HG03280 (cell line): ENCODE results near the gene LRRN2.
"Not testable (repeated sequence)": the region's sequence is repeated elsewhere in the genome, so short reads cannot be mapped to it uniquely, and the experiment has no call there.

Source experiments
- ATAC-seq: cut with Tn5 transposase; IDR thresholded peaks from one replicate; pipeline ENCODE4 v1.9.1; 2021; ENCODE audit warnings: mild to moderate bottlenecking, moderate library complexity; ENCODE audit not compliant: unreplicated experiment

The LRRN2 gene

GRCh38 chr1:204685236-204686006, at the start of gene LRRN2:
LRRN2 (minus strand) TSS chr1:204685738; CDS start chr1:204619992, 65,746 bp downstream.
- ATAC-seq: no peak

DNA sequence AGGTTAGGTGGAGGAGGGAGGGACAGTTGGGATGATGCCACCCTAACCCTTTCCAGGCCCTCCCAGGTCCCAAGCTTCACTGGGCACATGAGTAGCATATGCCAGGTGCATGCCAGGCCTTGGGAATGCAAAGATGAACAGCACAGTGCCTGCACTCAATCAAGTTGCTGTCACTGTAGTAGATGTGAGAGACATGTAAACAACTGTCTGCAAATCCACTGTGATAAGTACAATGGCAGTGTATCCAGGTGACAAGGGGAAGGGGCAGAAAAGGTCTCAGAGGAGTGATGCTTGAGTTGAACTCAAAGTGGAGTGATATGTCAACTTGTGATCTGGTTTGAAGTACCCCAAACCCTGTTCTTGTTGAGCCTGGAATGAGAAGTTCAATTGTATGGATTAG, 49.5 kb upstream of the LRRN2 start:
- no peak for ATAC-seq

- no peak for ATAC-seq
Measured at GRCh38 chr1:204733869-204734596, 48.5 kb upstream of the LRRN2 start.

DNA sequence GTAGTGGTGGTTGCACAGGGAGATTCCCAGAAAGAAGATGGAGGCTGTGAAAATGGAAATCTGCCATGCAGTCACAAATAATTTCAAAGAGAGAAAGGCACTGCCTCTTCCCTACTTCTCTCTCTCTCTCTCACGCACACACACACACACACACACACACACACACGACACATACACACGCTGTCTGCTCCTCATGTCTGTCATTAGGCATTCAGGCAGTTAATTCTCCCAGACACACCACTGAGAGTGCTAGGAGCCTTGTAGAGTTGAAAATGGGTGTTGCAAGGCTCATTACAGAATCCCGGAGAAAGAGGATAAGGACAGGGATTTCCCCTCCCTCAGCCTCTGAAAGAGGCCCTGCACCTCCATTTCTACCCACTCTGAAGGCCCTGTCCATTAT, 47.8 kb upstream of the LRRN2 start:
- ATAC-seq: no peak

DNA sequence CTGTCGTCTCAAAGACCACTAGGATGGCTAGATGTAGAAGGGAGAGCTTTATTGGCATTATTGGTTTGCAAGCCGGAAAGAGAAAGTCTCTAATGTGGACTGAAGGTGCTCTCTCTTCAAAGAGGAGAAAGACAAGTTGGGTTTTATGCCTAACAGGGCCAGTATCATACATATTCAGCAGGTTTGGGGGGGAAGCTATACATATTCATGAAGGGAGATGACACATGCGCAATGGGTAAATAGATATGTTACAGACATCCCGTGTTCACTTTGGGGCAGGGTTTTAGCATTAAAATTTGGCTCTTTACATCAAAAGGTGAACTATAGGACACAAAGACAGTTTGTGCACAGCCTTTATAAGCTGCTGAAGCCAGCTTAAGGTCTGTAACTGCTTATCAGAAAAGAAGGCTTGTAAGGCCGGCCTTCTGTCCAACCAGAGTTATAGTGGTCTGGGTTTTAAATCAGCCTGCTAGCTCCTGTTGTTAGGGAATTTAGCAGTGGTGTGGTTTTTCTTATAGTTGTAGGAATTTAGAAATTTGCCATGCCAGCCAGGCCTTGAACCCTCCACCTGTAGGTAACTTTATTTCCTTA, 46.5 kb upstream of the LRRN2 start:
- ATAC-seq: no peak

DNA sequence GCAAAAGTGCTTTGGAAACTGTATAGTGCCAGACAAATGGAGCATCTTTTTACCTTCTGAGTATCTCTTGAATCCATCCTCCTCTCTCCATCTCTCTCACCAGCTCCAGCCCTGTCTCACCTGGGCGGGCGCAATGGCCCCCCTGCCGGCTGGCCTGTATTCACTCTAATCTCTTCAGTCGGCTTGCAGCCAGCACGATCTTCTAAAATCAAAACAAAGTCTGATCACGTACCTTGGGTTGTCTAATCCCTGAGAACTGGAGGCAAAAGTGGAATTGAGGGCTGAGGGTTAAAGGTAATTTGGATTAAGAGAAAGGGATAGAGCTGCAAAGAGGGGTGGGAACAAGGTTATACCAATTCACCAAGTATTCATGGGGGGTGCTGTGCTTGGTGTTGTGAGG, 46.0 kb upstream of the LRRN2 start:
- no peak for ATAC-seq

DNA sequence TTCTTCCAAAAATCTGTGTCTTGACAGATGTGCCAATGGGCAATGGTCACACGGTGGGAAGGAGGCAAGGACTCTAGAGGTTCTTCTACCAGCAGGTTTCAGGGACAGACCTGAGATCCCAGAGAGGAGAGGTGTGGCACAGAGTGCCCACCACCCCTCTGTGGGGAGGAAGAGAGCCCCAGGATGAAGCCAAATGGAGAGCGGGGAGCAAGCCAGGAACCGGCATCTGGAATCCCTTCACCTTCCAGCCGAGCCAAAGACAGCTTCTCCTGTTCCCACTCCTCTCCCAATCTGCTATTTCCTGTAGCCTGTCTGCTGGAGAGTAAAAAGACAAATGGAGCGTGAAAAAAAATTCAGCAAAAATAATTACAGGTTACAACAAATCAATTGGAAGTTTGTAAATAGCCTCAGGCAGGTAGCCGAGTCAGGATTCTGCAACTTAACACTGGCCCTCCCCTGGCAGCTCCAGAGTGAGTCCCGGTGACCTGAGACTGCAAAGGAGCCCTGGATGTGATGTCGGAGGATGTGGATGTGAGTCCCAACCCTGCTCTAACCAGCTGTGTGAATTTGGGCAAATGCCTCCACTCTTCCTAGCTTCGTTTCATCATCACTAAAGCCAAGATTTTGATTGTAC, 45.4 kb upstream of the LRRN2 start:
- no peak for ATAC-seq

- no peak for ATAC-seq
Measured at GRCh38 chr1:204729516-204729915, 44.0 kb upstream of the LRRN2 start.

- ATAC-seq: no peak
Measured at GRCh38 chr1:204728456-204728855, 42.9 kb upstream of the LRRN2 start.

DNA sequence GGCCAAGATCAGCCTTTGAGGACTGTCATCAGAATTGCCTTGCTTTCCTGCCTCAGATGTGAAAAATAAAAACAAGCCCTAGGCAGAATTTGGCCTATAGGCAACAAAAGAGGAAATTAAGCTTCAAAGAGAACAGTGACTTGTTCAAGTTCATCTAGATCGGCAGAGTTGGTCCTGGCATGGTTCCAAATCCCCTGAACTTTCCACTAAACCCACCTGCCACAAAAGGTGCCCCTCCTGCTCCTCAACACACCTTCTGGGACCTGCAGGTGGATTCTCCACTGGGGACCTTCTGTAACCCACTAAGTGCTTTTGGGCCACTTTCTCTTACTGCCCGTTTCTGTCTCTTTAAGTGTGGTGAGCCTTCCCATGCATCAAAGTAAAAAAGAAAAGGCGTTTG, 42.5 kb upstream of the LRRN2 start:
- no peak for ATAC-seq

- ATAC-seq: not testable (repeated sequence)
Measured at GRCh38 chr1:204727438-204727837, 41.9 kb upstream of the LRRN2 start.

DNA sequence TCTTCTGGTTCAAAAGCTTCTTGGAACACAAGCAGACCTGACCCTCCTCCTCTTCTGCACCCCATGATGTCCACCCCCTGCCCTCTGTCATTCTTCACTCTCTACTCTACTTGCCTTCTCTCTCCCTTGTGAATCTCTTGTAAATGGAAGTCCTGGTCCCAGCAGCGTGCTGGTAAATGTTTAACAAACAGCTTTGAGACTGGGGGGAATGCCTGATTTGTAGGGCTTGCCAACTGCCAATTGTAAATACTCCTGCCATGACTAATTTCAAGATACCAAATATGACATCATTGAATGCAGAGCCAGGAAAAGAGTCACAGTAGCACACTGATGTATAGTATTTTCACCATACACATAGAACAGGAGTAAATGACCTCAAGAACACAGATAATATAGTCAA, 40.9 kb upstream of the LRRN2 start:
- no peak for ATAC-seq

GRCh38 chr1:204725821-204726448, 40.4 kb upstream of the LRRN2 start:
- ATAC-seq: no peak

DNA sequence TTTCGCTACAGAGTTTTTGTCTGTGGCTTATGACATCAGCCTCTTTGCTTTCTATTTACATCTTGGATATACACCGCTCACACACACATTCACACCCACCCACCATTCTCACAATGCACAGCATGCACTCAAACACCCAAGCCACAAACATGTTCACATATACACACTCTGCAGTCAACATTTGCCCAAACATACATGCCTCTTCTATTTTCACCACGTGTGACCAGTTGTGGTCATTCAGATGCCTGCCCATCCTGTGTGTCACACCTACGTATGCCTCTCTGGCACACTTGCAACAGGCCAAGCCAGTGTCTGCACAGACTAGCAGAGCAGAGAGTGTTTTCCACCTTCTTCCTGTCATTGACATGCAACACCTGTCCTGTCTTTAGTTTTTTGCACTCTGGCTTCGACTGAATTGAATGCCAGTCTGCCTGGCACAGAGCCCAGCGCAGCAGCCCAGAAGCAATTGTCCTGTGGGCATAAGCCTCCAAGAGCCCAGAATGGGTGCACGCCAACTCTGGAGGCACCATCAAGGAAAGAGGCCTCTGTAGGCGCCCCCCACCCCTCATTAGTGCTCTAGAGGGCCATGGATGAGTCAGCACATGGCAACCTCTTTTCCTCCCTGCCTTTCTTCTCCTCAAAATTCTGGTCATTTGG, 37.7 kb upstream of the LRRN2 start:
- ATAC-seq: no peak

DNA sequence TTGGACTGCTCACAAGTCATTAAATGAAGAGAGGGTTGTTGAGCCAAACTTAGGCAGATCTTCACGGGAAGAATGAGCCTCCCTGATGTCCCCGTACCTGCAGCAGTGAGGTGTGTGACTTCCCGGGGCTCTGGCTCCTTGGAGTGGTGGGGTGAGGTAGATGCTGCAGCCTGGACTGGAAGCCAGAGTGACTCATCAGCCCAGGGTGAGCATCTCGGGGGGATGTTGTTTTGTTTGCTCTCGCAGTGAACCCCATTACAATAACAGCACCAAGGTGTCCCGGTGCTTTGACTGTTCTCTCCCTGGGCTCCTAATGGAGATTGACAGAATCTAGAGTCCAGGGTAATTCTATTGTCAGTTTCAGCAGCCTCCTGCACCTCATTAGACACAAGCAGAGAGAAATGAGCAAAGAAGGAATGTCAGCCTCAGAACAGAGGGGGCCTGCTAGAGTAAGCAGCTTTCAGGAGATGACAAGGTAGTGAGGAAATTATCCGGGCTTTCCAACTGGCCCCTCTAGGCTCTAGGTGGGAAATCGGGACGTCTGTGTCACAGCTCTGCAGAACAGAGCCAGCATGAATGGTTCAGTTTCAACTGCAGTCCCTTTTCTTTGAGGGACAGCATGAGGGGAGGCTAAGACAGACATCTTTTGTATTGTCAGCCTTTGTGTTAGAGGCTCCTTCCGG, 36.0 kb upstream of the LRRN2 start:
- ATAC-seq: no peak

DNA sequence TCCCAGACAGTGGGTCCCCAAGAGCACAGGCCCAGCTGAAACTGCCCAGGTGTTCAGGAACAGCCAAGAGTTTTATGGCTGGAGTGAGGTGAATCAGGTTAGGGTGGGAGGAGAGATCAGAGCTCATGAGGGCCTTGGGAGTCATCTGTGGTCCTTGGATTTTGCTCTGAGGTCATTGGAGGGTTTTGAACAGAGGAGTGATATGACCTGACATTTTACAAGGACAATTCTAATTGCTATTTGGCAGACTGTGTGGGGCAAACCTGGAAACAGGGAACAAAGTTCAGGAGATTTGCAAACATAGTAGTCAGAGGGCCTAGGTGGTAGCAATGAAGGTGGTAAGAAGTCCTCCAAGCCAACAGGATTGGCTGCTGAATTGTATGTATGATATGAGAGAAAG, 31.1 kb upstream of the LRRN2 start:
- ATAC-seq: no peak

DNA sequence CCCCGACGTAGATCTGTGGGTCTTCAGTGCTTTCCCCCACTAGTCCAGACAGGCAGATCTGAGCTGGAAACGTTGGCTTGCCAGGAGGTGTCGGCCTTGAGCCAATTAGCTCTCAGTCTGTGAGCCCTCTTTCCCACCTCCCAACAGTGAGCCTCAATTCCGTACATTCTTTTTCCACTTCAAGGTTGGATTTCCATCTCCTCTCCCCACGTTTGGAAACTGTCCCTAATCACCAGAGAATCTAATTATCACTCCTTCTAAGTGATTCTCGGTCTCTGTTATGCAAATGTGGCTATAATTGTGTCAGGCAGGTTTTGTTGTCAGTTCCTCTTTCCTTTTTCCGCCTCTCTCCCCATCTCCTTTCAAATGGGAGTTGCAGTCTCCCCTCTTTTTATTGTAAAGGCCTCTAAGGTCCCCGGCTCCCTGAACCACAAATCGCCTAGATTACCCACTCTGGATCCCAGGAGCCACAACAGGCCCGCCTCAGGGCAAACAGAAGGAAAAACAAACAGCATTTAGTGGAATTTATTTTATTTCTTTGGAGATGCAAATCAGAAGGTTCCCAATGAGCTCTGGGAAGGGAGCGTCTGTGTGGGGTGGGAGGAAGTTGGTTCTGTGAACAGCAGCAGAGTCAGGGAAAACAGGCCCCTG, 29.4 kb upstream of the LRRN2 start:
- ATAC-seq: no peak

DNA sequence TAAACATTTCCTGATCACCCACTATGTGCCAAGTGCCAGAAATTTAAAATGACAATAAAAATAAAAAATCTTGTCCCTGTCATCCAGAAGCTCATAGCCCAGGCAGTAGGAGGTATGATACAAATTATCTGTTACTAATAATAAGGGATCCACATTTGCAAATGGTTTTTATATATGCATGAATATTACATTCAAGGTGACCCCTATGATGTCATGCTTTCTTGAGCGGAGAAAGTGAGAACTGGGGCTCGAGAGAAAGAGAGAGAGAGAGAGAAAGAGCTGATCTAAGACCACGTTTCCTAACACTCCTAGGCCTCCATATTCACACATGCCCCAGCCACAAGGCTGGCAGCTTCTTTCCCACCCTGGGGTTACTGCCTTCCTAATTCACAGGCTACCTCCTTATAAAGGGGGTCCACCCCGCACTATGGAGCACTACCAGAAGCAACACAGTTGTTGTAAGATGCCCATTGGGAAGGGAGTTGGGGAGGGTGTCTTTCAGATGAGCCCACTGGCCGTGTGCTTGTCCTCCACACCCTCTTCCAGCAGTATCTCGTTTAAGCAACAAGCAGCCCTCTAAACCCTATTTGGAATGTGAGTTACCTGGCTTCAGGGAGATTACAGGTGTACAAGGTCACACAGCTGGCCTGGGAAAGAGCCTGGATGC, 28.8 kb upstream of the LRRN2 start:
- ATAC-seq: no peak

GRCh38 chr1:204713541-204713940, 28.0 kb upstream of the LRRN2 start:
- ATAC-seq: no peak
